Measurements from ENCODE around the gene PRKAA1. TPM values are rescaled to one million over a fixed set of nuclear protein-coding genes. Genes with fewer than 3 reads are reported as not detected.

Gene PRKAA1
- total and polyA plus RNA-seq, 4 donors: 36.1 to 89.4 (median 61.8) TPM

DNA sequence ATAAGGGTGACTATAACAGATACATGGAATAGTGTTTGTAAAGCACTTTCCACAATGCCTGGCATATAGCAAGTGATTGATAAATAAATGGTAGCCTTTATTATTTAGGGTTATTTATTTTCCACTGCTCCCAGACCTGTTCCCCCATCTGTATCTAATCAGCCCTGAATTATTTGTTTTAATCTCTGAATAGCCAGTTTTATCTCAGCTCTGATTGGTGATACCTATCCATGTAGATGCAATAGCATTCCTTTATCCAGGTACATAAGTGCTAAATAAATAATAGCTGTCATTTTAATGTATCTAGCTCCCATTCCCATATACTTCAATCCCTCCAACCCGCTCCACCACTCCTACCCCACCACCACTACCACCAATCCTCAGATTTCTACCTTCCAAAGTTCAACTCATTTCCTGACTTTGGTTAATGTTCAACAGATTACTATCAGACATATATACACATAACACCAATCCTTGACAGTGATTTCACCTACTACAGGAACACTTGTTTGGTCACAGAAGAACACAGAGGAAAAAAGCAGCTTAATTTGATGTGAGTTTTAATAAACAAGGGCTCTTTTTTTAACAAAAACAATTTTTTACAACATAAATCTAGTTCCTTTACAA is 14.0 kb downstream of the PRKAA1 start:
- Histone ChIP-seq H3K27ac (ENCODE audit: low read depth, low read length) (no peak overlapping the region), H3K4me1 (ENCODE audit: control insufficient read depth, insufficient read depth, low read length) (no peaks in the 10 kb centered on the region), H3K9me3 (ENCODE audit: control insufficient read depth, insufficient read depth, low read length) (peaks cover 8% of the 10 kb centered on the region), H3K36me3 (ENCODE audit: control insufficient read depth, insufficient read depth, low read length) (peaks cover 4% of the 10 kb centered on the region), H3K4me3 (ENCODE audit: low read depth, low read length) (no peak overlapping the region), H3K27me3 (ENCODE audit: control insufficient read depth, insufficient read depth, low read length) (no peaks in the 10 kb centered on the region)
- 91% methylated on average over 1 of the region's 1 CpG for WGBS (ENCODE audit: insufficient coverage)
- DNase-seq (ENCODE audit: low read depth in 4 of 6, low spot score in 6 of 6): no peak

DNA sequence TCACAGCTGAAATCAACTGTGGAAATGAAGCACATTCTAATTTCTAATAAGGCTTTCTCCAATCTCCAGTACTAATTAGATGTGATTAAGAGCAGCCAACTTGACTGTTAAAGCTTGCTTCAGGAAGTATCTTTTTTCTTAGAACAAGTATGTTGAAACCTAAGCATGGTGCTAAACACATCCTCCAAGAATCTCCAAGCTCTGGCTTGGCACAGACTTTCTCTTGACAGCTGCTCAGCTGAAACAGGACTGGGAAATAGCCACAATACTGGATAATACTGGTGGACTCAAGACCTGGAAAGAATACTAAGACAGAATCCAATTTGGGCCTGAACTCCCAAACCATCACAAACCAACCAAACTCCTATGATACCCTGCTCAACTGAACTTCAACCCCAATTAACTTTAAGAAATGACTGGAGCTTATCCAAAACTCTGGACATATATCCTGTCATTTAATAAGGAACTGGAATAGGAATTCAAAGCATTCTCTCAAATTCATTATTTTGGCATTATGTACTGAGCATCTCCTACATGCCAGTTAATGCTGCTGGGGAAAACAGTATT is 16.2 kb downstream of the PRKAA1 start:
- H3K36me3 ChIP-seq (ENCODE audit: control insufficient read depth, insufficient read depth, low read length): no peaks in the 10 kb centered on the region
- no peaks in the 10 kb centered on the region for H3K27me3 ChIP-seq (ENCODE audit: control insufficient read depth, insufficient read depth, low read length)
- no peaks in the 10 kb centered on the region for H3K9me3 ChIP-seq (ENCODE audit: control insufficient read depth, insufficient read depth, low read length)
- no peak overlapping the region for H3K27ac ChIP-seq (ENCODE audit: low read depth, low read length)
- H3K4me1 ChIP-seq (ENCODE audit: control insufficient read depth, insufficient read depth, low read length): no peaks in the 10 kb centered on the region
- DNase-seq (ENCODE audit: low read depth in 4 of 6, low spot score in 6 of 6): no peak
- H3K4me3 ChIP-seq (ENCODE audit: low read depth, low read length): no peak overlapping the region

- Histone ChIP-seq H3K36me3 (ENCODE audit: control insufficient read depth, insufficient read depth, low read length) (peaks cover 3% of the 10 kb centered on the region), H3K4me3 (ENCODE audit: low read depth, low read length) (no peak overlapping the region), H3K27ac (ENCODE audit: low read depth, low read length) (no peak overlapping the region), H3K4me1 (ENCODE audit: control insufficient read depth, insufficient read depth, low read length) (no peaks in the 10 kb centered on the region), H3K9me3 (ENCODE audit: control insufficient read depth, insufficient read depth, low read length) (no peaks in the 10 kb centered on the region), H3K27me3 (ENCODE audit: control insufficient read depth, insufficient read depth, low read length) (no peaks in the 10 kb centered on the region)
- DNase-seq (ENCODE audit: low read depth in 4 of 6, low spot score in 6 of 6): no peak
- 100% methylated on average over 1 of the region's 3 CpGs for WGBS (ENCODE audit: insufficient coverage)
These were observed 17.3 kb downstream of the PRKAA1 start for GRCh38 chr5:40780858-40781257.

- WGBS (ENCODE audit: insufficient coverage): 100% methylated on average over 1 of the region's 5 CpGs
These were observed 18.0 kb downstream of the PRKAA1 start for GRCh38 chr5:40780199-40780598.

DNA sequence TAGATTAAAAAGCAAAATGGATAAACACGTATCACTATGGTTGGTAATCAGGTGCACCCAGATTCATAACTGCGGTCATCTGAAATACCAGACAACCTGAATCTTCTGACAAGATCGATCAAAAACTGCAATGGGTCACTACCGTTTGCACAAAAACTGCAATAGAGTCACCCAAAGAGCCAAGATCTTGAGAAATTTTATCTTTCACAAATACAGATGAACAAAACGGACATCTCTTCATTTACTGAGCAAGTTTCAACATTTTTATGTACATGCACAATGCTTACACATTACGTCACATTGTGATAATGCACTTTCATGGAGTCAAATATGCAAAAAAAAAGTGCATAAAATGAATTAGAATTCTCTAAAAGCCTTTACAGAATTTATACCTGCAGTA is 18.6 kb downstream of the PRKAA1 start:
- Histone ChIP-seq H3K4me3 (ENCODE audit: low read depth, low read length) (no peak overlapping the region), H3K4me1 (ENCODE audit: control insufficient read depth, insufficient read depth, low read length) (no peaks in the 10 kb centered on the region), H3K9me3 (ENCODE audit: control insufficient read depth, insufficient read depth, low read length) (no peaks in the 10 kb centered on the region), H3K27me3 (ENCODE audit: control insufficient read depth, insufficient read depth, low read length) (no peaks in the 10 kb centered on the region), H3K36me3 (ENCODE audit: control insufficient read depth, insufficient read depth, low read length) (peaks cover 3% of the 10 kb centered on the region), H3K27ac (ENCODE audit: low read depth, low read length) (no peak overlapping the region)
- WGBS (ENCODE audit: insufficient coverage): 96% methylated on average over 4 of the region's 6 CpGs
- no peak for DNase-seq (ENCODE audit: low read depth in 4 of 6, low spot score in 6 of 6)

More at GRCh38 chr5:40780199-40780598, 18.0 kb downstream of the PRKAA1 start:
- Histone ChIP-seq H3K27ac (ENCODE audit: low read depth, low read length) (no peak overlapping the region), H3K27me3 (ENCODE audit: control insufficient read depth, insufficient read depth, low read length) (no peaks in the 10 kb centered on the region), H3K4me1 (ENCODE audit: control insufficient read depth, insufficient read depth, low read length) (no peaks in the 10 kb centered on the region), H3K9me3 (ENCODE audit: control insufficient read depth, insufficient read depth, low read length) (no peaks in the 10 kb centered on the region), H3K4me3 (ENCODE audit: low read depth, low read length) (no peak overlapping the region), H3K36me3 (ENCODE audit: control insufficient read depth, insufficient read depth, low read length) (peaks cover 3% of the 10 kb centered on the region)
- no peak for DNase-seq (ENCODE audit: low read depth in 4 of 6, low spot score in 6 of 6)

GRCh38 chr5:40778133-40778532 is 20.0 kb downstream of the PRKAA1 start:
- Histone ChIP-seq H3K9me3 (ENCODE audit: control insufficient read depth, insufficient read depth, low read length) (no peaks in the 10 kb centered on the region), H3K27ac (ENCODE audit: low read depth, low read length) (no peak overlapping the region), H3K27me3 (ENCODE audit: control insufficient read depth, insufficient read depth, low read length) (no peaks in the 10 kb centered on the region), H3K4me3 (ENCODE audit: low read depth, low read length) (no peak overlapping the region), H3K4me1 (ENCODE audit: control insufficient read depth, insufficient read depth, low read length) (no peaks in the 10 kb centered on the region), H3K36me3 (ENCODE audit: control insufficient read depth, insufficient read depth, low read length) (peaks cover 3% of the 10 kb centered on the region)
- no peak for DNase-seq (ENCODE audit: low read depth in 4 of 6, low spot score in 6 of 6)
- no CpG with 5 or more reads among the region's 1 CpG for WGBS (ENCODE audit: insufficient coverage)

DNA sequence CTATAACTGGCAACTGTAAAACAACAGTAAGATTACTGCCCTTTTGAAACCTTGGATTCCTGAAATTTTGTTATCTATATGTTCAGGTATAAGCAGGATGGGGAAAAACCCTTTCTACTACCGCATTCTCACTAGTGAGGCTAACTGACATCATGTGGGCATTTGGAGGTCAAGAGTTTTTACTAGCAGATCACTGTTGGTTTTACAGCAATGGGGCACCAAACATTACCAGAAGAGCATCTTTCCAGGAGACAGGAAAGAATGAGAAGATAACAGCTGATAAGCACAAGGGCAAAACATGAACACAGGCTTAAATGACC is 21.6 kb downstream of the PRKAA1 start:
- Histone ChIP-seq H3K27me3 (ENCODE audit: control insufficient read depth, insufficient read depth, low read length) (no peaks in the 10 kb centered on the region), H3K4me3 (ENCODE audit: low read depth, low read length) (no peak overlapping the region), H3K4me1 (ENCODE audit: control insufficient read depth, insufficient read depth, low read length) (no peaks in the 10 kb centered on the region), H3K36me3 (ENCODE audit: control insufficient read depth, insufficient read depth, low read length) (peaks cover 3% of the 10 kb centered on the region), H3K27ac (ENCODE audit: low read depth, low read length) (no peak overlapping the region), H3K9me3 (ENCODE audit: control insufficient read depth, insufficient read depth, low read length) (no peaks in the 10 kb centered on the region)
- no peak for DNase-seq (ENCODE audit: low read depth in 4 of 6, low spot score in 6 of 6)
- no CpG with 5 or more reads among the region's 1 CpG for WGBS (ENCODE audit: insufficient coverage)

DNA sequence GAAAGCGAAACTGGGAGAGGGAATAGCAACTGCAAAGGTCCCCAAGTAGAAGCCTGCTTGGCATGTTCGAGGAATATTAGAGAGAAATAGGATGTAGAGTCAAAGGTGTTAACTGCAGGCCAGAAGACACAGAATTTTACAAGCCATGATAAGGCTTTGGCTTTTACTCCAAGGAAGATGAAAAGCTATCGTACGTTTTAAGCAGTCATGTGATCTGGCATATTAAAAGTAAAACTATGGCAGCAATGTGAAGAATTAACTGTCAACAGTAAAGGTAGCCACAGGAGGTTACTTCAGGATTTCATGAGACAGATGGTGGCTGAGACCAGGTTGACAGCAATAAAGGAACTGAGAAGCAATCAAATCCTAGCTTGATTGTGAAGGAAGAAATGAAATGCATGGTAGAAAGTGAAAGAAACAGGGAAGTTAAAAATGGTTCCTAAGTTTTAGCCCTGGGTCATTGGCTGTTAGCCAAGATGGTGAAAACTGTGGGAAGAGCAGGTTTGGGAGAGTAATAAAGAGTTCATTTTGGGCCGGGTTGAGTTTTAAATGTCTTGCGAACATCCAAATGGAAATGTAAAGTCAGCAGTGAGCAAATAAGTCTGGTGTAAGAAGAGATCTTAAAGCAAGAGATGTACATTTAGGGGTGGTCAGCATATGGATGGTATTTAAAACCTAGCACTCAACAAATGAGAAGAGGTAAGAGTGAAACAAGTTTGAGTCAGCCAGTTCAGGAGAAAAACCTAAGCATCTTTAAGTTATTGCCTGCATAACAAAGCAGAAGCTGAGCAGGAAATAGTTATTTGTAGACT is 22.1 kb downstream of the PRKAA1 start:
- Histone ChIP-seq H3K36me3 (ENCODE audit: control insufficient read depth, insufficient read depth, low read length) (peaks cover 6% of the 10 kb centered on the region), H3K9me3 (ENCODE audit: control insufficient read depth, insufficient read depth, low read length) (no peaks in the 10 kb centered on the region), H3K4me1 (ENCODE audit: control insufficient read depth, insufficient read depth, low read length) (no peaks in the 10 kb centered on the region), H3K4me3 (ENCODE audit: low read depth, low read length) (no peak overlapping the region), H3K27ac (ENCODE audit: low read depth, low read length) (no peak overlapping the region), H3K27me3 (ENCODE audit: control insufficient read depth, insufficient read depth, low read length) (no peaks in the 10 kb centered on the region)
- DNase-seq (ENCODE audit: low read depth in 4 of 6, low spot score in 6 of 6): no peak
- WGBS (ENCODE audit: insufficient coverage): 84% methylated on average over 6 of the region's 6 CpGs

DNA sequence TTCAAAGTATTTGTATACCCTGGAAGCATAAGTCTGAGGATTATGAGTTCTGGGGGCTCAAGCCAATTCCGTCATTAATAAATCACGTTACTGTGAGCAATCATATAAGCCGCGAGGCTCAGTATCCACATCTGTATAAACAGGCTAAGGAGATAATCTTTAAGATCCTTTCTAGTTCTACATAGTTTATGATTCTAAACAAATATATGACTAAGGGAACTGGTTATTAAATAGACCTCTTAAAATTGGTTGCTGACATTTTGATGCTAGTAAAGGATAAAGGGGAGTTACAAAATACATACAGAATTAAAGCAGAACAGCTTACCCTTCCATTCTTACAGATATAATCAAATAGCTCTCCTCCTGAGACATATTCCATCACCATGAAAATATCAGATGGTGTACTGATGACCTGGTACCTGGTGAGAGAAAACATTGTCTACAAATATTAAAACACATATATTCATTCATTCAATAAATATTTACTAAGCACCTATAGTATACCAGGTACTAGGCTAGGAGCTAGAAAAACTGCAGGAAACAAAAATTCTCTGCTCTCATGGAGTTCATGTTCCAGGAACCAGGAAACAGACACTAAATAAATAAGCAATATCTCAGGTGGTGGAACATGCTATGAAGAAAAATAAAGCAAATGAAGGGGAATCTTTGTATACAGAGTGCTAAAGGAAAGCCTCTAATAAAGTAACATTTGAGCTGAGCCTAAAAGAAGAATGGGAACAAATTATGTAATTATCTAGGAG is 22.9 kb downstream of the PRKAA1 start:
- no peaks in the 10 kb centered on the region for H3K9me3 ChIP-seq (ENCODE audit: control insufficient read depth, insufficient read depth, low read length)
- WGBS (ENCODE audit: insufficient coverage): no CpG with 5 or more reads among the region's 4 CpGs
- no peaks in the 10 kb centered on the region for H3K4me1 ChIP-seq (ENCODE audit: control insufficient read depth, insufficient read depth, low read length)
- H3K4me3 ChIP-seq (ENCODE audit: low read depth, low read length): no peak overlapping the region
- no peaks in the 10 kb centered on the region for H3K27me3 ChIP-seq (ENCODE audit: control insufficient read depth, insufficient read depth, low read length)
- H3K27ac ChIP-seq (ENCODE audit: low read depth, low read length): no peak overlapping the region
- peaks cover 8% of the 10 kb centered on the region for H3K36me3 ChIP-seq (ENCODE audit: control insufficient read depth, insufficient read depth, low read length)
- no peak for DNase-seq (ENCODE audit: low read depth in 4 of 6, low spot score in 6 of 6)
